Sigmoid colon (tissue), 4 donors: ENCODE data around the gene MYRIP.

Experiments
- POLR2AphosphoS5 ChIP-seq, 4 donors: sonication (generic); formaldehyde crosslinking; IDR thresholded peaks; one replicate each; pipeline ENCODE4 v1.6.1; 2017; ENCODE audit warnings: antibody characterized with exemption in 4 of 4
- TF ChIP-seq, protein P1 (sequence below), 4 experiments: fragments of 450-650 bp in 3 of 4; fragments of 200-600 bp in 1 of 4; IDR thresholded peaks; one replicate each; pipeline ENCODE4 v1.5.1; 2016 to 2019; ENCODE audit warnings: antibody characterized with exemption in 4 of 4, mild to moderate bottlenecking in 3 of 4, moderate library complexity in 2 of 4

DNA sequence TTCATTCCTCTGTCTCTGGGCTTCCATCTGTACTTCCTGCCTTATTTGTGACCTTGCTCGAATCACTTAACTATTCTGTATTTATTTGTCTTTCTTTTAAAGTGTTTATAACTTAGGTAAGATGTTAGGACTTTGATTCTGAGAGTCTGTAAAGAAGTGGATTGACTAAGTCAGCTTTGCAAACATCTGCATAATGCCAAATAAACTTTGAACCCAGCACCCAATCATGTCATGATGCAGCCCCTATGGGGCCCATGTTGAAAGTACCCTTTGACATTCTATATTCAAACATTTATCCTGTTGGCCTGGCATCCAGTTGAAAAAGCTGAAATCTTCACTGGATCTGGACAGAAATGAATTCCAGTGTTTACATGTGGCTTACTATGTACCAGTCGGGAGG, 3.8 kb upstream of the MYRIP start:
- TF ChIP-seq, protein P1, sequence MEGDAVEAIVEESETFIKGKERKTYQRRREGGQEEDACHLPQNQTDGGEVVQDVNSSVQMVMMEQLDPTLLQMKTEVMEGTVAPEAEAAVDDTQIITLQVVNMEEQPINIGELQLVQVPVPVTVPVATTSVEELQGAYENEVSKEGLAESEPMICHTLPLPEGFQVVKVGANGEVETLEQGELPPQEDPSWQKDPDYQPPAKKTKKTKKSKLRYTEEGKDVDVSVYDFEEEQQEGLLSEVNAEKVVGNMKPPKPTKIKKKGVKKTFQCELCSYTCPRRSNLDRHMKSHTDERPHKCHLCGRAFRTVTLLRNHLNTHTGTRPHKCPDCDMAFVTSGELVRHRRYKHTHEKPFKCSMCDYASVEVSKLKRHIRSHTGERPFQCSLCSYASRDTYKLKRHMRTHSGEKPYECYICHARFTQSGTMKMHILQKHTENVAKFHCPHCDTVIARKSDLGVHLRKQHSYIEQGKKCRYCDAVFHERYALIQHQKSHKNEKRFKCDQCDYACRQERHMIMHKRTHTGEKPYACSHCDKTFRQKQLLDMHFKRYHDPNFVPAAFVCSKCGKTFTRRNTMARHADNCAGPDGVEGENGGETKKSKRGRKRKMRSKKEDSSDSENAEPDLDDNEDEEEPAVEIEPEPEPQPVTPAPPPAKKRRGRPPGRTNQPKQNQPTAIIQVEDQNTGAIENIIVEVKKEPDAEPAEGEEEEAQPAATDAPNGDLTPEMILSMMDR (IDR thresholded peaks at IDR 0.05), result no peak
- TF ChIP-seq POLR2AphosphoS5 (IDR thresholded peaks at IDR 0.05), result no peak
